IMR-90 (cell line): ENCODE measurements around the gene SPATA46. TPM values are rescaled to one million over a fixed set of nuclear protein-coding genes. Genes with fewer than 3 reads are reported as not detected.

ENCODE experiments used
- ATAC-seq: fragments of 200-7000 bp; cut with Tn5 transposase; 2 replicates; pipeline ENCODE4 v1.9.1; 2020; ENCODE audit warnings: low read depth, mild to moderate bottlenecking, moderate library complexity
- BruUV-seq: library from RNA; stranded (reverse); fragments of 400-500 nt; replicated peaks from 2 replicates; lab custom pipeline; 2021; lab: Mats Ljungman, UMichigan
- CTCF ChIA-PET: fragments of 300-600 bp; formaldehyde crosslinking; extraction: SDS; loops from one replicate; lab custom pipeline; 2021; ENCODE audit warnings: antibody characterized with exemption; lab: Yijun Ruan, JAX
- POLR2A ChIA-PET: fragments of 300-600 bp; sonication (Branson Sonifier 250); formaldehyde crosslinking; loops from one replicate; lab custom pipeline; 2022; ENCODE audit warnings: antibody characterized with exemption; ENCODE audit not compliant: unreplicated experiment; lab: Charles Lee
- DNase-seq: peaks from one replicate; pipeline ENCODE4 v3.0.0; 2013
- H2AFZ ChIP-seq: replicated peaks from 2 replicates; pipeline ENCODE3; 2013; ENCODE audit warnings: low read length, mild to moderate bottlenecking; ENCODE audit not compliant: poor library complexity
- H2AK5ac ChIP-seq: 2 replicates; pipeline ENCODE4 v1.6.1; 2013; ENCODE audit warnings: low read depth, low read length, inconsistent platforms
- H2AK9ac ChIP-seq: replicated peaks from 2 replicates; pipeline ENCODE3; 2013; ENCODE audit warnings: mild to moderate bottlenecking, low read depth, low read length, moderate library complexity; ENCODE audit not compliant: poor library complexity
- H2BK120ac ChIP-seq: 2 replicates; pipeline ENCODE4 v1.6.1; 2013; ENCODE audit warnings: low read depth, low read length, inconsistent platforms
- H2BK15ac ChIP-seq: 3 replicates; pipeline ENCODE4 v1.6.1; 2013; ENCODE audit warnings: low read depth, low read length, inconsistent platforms
- H2BK20ac ChIP-seq: 2 replicates; pipeline ENCODE4 v1.6.1; 2013; ENCODE audit warnings: low read depth, mild to moderate bottlenecking, inconsistent platforms, low read length, moderate library complexity
- H2BK5ac ChIP-seq: 2 replicates; pipeline ENCODE4 v1.6.1; 2013; ENCODE audit warnings: mild to moderate bottlenecking, low read depth, low read length, inconsistent platforms; ENCODE audit not compliant: poor library complexity, severe bottlenecking
- H3K14ac ChIP-seq: replicated peaks from 2 replicates; pipeline ENCODE4 v1.6.1; 2013; ENCODE audit warnings: low read depth, low read length, inconsistent platforms
- H3K18ac ChIP-seq: 2 replicates; pipeline ENCODE4 v1.6.1; 2013; ENCODE audit warnings: low read depth, low read length, control low read depth
- H3K23ac ChIP-seq: 2 replicates; pipeline ENCODE4 v1.6.1; 2013; ENCODE audit warnings: low read depth, low read length, inconsistent platforms
- H3K27ac ChIP-seq: 2 replicates; pipeline ENCODE4 v1.5.1; 2013; ENCODE audit warnings: mild to moderate bottlenecking, control low read depth, low read length; ENCODE audit not compliant: insufficient read depth
- H3K27me3 ChIP-seq: 2 replicates; pipeline ENCODE4 v1.6.1; 2013; ENCODE audit warnings: low read length; ENCODE audit not compliant: control insufficient read depth, insufficient read depth
- H3K36me3 ChIP-seq: 2 replicates; pipeline ENCODE4 v1.6.1; 2013; ENCODE audit warnings: low read length, mixed read lengths; ENCODE audit not compliant: control insufficient read depth, insufficient read depth
- H3K4ac ChIP-seq: 2 replicates; pipeline ENCODE4 v1.6.1; 2013; ENCODE audit warnings: low read depth, low read length, inconsistent platforms
- H3K4me1 ChIP-seq: 2 replicates; pipeline ENCODE4 v1.6.1; 2013; ENCODE audit warnings: low read length, mixed read lengths; ENCODE audit not compliant: control insufficient read depth, insufficient read depth
- H3K4me2 ChIP-seq: 2 replicates; pipeline ENCODE4 v1.6.1; 2013; ENCODE audit warnings: low read depth, mild to moderate bottlenecking, control low read depth, low read length, moderate library complexity
- H3K4me3 ChIP-seq: 2 replicates; pipeline ENCODE4 v1.5.1; 2013; ENCODE audit warnings: low read depth, mild to moderate bottlenecking, control low read depth, low read length, moderate library complexity; ENCODE audit not compliant: insufficient read depth
- H3K56ac ChIP-seq: 2 replicates; pipeline ENCODE4 v1.6.1; 2013; ENCODE audit warnings: low read length, inconsistent platforms; ENCODE audit not compliant: insufficient read depth; ENCODE audit errors: extremely low read depth
- H3K79me1 ChIP-seq, 2 experiments: 2 replicates each; pipeline ENCODE4 v1.6.1; 2013; ENCODE audit warnings: low read length in 2 of 2, inconsistent platforms in 1 of 2, low read depth in 1 of 2
- H3K9ac ChIP-seq: 2 replicates; pipeline ENCODE4 v1.6.1; 2013; ENCODE audit warnings: low read depth, low read length, control low read depth
- H3K9me1 ChIP-seq: 2 replicates; pipeline ENCODE4 v1.6.1; 2013; ENCODE audit warnings: low read length, inconsistent platforms; ENCODE audit not compliant: insufficient read depth
- H3K9me3 ChIP-seq: 2 replicates; pipeline ENCODE4 v1.6.1; 2013; ENCODE audit warnings: low read length; ENCODE audit not compliant: control insufficient read depth, insufficient read depth
- H4K20me1 ChIP-seq: 2 replicates; pipeline ENCODE4 v1.6.1; 2013; ENCODE audit warnings: low read length, inconsistent platforms; ENCODE audit not compliant: insufficient read depth
- H4K5ac ChIP-seq: 2 replicates; pipeline ENCODE4 v1.6.1; 2013; ENCODE audit warnings: mild to moderate bottlenecking, low read depth, low read length, control low read depth
- H4K8ac ChIP-seq, 2 experiments: 2 replicates each; pipeline ENCODE4 v1.6.1; 2013; ENCODE audit warnings: low read depth in 2 of 2, low read length in 2 of 2, control low read depth in 1 of 2, inconsistent platforms in 1 of 2
- H4K91ac ChIP-seq: 2 replicates; pipeline ENCODE4 v1.6.1; 2013; ENCODE audit warnings: low read depth, low read length, inconsistent platforms; ENCODE audit not compliant: insufficient read depth
- CEBPB ChIP-seq: IDR thresholded peaks from 2 replicates; pipeline ENCODE4 v1.6.1; 2012; ENCODE audit warnings: low read depth, low read length, improper control_type of control experiment
- FOS ChIP-seq: fragments of 150-350 bp; IDR thresholded peaks from 2 replicates; pipeline ENCODE4 v1.6.1; 2016; ENCODE audit warnings: low read depth, low read length
- MXI1 ChIP-seq: IDR thresholded peaks from 2 replicates; pipeline ENCODE4 v1.6.1; 2012; ENCODE audit warnings: low read depth, mild to moderate bottlenecking, low read length, moderate library complexity, borderline replicate concordance
- RAD21 ChIP-seq: IDR thresholded peaks from 2 replicates; pipeline ENCODE4 v1.6.1; 2012; ENCODE audit warnings: low read length, improper control_type of control experiment
- RCOR1 ChIP-seq: IDR thresholded peaks from 2 replicates; pipeline ENCODE4 v1.6.1; 2012; ENCODE audit warnings: mild to moderate bottlenecking, low read length, improper control_type of control experiment; ENCODE audit not compliant: insufficient replicate concordance
- RFX5 ChIP-seq: IDR thresholded peaks from 2 replicates; pipeline ENCODE4 v1.8.0; 2012; ENCODE audit warnings: low read depth, mild to moderate bottlenecking, low read length, moderate library complexity
- SMC3 ChIP-seq: fragments of 150-350 bp; IDR thresholded peaks from 2 replicates; pipeline ENCODE4 v1.6.1; 2016; ENCODE audit warnings: low read depth, mild to moderate bottlenecking, antibody characterized with exemption, low read length, moderate library complexity
- WGBS, 2 experiments: methylation state at CpG; one replicate each; pipeline versions ENCODE4 v1.1.5 to v1.1.7; 2013; ENCODE audit warnings: missing lambda C conversion rate in 2 of 2; ENCODE audit not compliant: insufficient read length in 1 of 2; ENCODE audit errors: extremely low coverage in 2 of 2; 5-methylcytosine and 5-hydroxymethylcytosine counted together
- dilution Hi-C: fragments of 300-500 bp; cut with HindIII; formaldehyde crosslinking; loops from one replicate; pipeline ENCODE4 v1.14.3; 2018; ENCODE audit warnings: low sequenced_read_pairs; ENCODE audit not compliant: unreplicated experiment
- in situ Hi-C: fragments of 300-500 bp; cut with MboI; formaldehyde crosslinking; loops from 3 replicates; pipeline ENCODE4 v1.14.3; 2019; ENCODE audit warnings: low sequenced_read_pairs, inconsistent platforms, mixed read lengths
- intact Hi-C: fragments of 100-400 bp; cut with micrococcal nuclease; formaldehyde crosslinking; loops from 2 replicates; pipeline ENCODE4 v1.10.0; 2022
- polyA plus RNA-seq, 3 experiments: library from polyadenylated mRNA; depleted of rRNA; stranded (reverse); fragments of >200 nt; gene quantifications; 2 replicates each; pipeline ENCODE4 v1.2.3, GENCODE V29; 2012; ENCODE audit warnings: low replicate concordance in 1 of 3
- total RNA-seq: library from RNA; depleted of rRNA; stranded (reverse); fragments of >200 nt; gene quantifications from 2 replicates; pipeline ENCODE4 v1.2.3, GENCODE V29; 2012
- TF ChIP-seq, protein P1 (sequence below): conservative IDR thresholded peaks from 2 replicates; pipeline ENCODE4 v1.5.1; 2012; ENCODE audit warnings: mild to moderate bottlenecking, low read depth, low read length, improper control_type of control experiment

SPATA46 gene
- total and polyA plus RNA-seq, 2 of the 4 experiments (the other 2 are of a cell fraction), result not detected

GRCh38 chr1:162327788-162328165 lies 48.9 kb downstream of the SPATA46 start:
- Histone ChIP-seq H3K9me3 (no peaks in the 10 kb centered on the region), H2AK9ac (no peak overlapping the region), H4K20me1 (no peaks in the 10 kb centered on the region), H2BK120ac (no peak overlapping the region), H3K36me3 (no peaks in the 10 kb centered on the region), H2BK20ac (no peak overlapping the region), H2AFZ (no peak overlapping the region), H3K4me1 (no peaks in the 10 kb centered on the region), H3K4ac (no peak overlapping the region), H4K91ac (no peak overlapping the region), H3K27me3 (peaks cover 11% of the 10 kb centered on the region), H3K14ac (no peak overlapping the region), H4K5ac (no peak overlapping the region), H2BK15ac (no peak overlapping the region), H3K9me1 (no peaks in the 10 kb centered on the region), H3K4me3 (no peak overlapping the region), H3K18ac (no peak overlapping the region), H3K9ac (no peak overlapping the region), H4K8ac (no peak overlapping the region), H3K79me1 (no peaks in the 10 kb centered on the region), H3K23ac (no peak overlapping the region), H2BK5ac (no peak overlapping the region), H3K4me2 (no peak overlapping the region), H3K27ac (no peak overlapping the region), H3K56ac (no peak overlapping the region), H2AK5ac (no peak overlapping the region)
- ATAC-seq (no peak), DNase-seq (no peak)
- intact Hi-C loops, result no loop called here
- in situ Hi-C loops, result no loop called here
- TF ChIP-seq SMC3 (no peak), RAD21 (no peak), MXI1 (no peak), FOS (no peak), CEBPB (no peak), RCOR1 (no peak), RFX5 (no peak)
- TF ChIP-seq, protein P1, sequence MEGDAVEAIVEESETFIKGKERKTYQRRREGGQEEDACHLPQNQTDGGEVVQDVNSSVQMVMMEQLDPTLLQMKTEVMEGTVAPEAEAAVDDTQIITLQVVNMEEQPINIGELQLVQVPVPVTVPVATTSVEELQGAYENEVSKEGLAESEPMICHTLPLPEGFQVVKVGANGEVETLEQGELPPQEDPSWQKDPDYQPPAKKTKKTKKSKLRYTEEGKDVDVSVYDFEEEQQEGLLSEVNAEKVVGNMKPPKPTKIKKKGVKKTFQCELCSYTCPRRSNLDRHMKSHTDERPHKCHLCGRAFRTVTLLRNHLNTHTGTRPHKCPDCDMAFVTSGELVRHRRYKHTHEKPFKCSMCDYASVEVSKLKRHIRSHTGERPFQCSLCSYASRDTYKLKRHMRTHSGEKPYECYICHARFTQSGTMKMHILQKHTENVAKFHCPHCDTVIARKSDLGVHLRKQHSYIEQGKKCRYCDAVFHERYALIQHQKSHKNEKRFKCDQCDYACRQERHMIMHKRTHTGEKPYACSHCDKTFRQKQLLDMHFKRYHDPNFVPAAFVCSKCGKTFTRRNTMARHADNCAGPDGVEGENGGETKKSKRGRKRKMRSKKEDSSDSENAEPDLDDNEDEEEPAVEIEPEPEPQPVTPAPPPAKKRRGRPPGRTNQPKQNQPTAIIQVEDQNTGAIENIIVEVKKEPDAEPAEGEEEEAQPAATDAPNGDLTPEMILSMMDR, result no peak
- ChIA-PET POLR2A (no interaction called here), CTCF (no interaction called here)
- dilution Hi-C loops, result no loop called here
- no CpG with 5 or more reads among the region's 1 CpG for WGBS, 2 experiments
- no TSS peak for BruUV-seq
